Measurements from ENCODE around the gene TGFBI.

DNA sequence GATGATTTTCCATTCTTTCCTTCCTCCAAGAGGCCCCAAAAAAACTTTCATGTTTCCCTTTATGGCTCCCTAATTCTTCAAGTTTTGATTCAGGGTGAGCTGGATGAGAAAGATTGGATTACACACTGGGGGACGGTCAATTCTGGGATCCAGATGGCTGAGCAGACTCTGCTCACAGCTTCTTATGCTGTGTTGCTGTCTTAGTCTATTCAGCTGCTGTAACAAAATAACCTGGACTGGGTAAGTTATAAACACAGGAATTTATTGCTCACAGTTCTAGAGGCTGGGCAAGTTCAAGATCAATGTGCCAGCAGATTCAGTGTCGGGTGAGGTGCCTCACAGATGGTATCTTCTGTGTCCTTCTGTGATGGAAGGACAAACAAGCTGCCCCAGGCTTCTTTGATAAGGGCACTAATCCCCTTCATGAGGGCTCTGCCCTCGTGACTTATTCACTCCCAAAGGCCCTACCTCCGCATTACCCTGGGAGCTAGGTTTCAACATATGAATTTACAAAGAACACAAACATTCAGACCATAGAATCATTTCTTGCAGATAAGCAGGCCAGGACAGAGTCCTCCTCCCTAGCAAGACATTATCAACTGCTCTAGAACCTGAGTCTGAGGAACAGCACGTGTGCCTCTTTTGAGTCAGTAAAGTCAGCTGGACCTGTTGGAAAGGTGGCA lies 80.8 kb downstream of the TGFBI start:
- TF ChIP-seq, protein P1, sequence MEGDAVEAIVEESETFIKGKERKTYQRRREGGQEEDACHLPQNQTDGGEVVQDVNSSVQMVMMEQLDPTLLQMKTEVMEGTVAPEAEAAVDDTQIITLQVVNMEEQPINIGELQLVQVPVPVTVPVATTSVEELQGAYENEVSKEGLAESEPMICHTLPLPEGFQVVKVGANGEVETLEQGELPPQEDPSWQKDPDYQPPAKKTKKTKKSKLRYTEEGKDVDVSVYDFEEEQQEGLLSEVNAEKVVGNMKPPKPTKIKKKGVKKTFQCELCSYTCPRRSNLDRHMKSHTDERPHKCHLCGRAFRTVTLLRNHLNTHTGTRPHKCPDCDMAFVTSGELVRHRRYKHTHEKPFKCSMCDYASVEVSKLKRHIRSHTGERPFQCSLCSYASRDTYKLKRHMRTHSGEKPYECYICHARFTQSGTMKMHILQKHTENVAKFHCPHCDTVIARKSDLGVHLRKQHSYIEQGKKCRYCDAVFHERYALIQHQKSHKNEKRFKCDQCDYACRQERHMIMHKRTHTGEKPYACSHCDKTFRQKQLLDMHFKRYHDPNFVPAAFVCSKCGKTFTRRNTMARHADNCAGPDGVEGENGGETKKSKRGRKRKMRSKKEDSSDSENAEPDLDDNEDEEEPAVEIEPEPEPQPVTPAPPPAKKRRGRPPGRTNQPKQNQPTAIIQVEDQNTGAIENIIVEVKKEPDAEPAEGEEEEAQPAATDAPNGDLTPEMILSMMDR (IDR thresholded peaks at IDR 0.05): no peak
- TF ChIP-seq POLR2A (IDR thresholded peaks at IDR 0.05): no peak
